CD4-positive, alpha-beta T cell (primary cell): ENCODE results near the gene ARFGEF3. TPM values are rescaled to one million over a fixed set of nuclear protein-coding genes. Genes with fewer than 3 reads are reported as not detected.

Source experiments
- ATAC-seq: fragments of 200-7000 bp; cut with Tn5 transposase; one replicate; pipeline ENCODE4 v1.10.0; 2022; ENCODE audit warnings: mild to moderate bottlenecking; ENCODE audit not compliant: poor library complexity
- CTCF ChIA-PET: fragments of 350-600 bp; sonication (Branson Sonifier 250); formaldehyde crosslinking; loops from one replicate; lab custom pipeline; 2021; ENCODE audit warnings: antibody characterized with exemption, inconsistent platforms; lab: Charles Lee
- POLR2A ChIA-PET: fragments of 350-600 bp; sonication (Branson Sonifier 250); formaldehyde crosslinking; loops from one replicate; lab custom pipeline; 2021; ENCODE audit warnings: antibody characterized with exemption, inconsistent platforms; lab: Charles Lee
- DNase-seq, 14 experiments: peaks; one replicate each; pipeline ENCODE4 v3.0.0-alpha.2; 2013 to 2020; ENCODE audit warnings: mixed read lengths in 2 of 14
- H3K27ac ChIP-seq, 2 donors: one replicate each; pipeline versions ENCODE4 v1.5.1 to v1.7.0; 2013; ENCODE audit warnings: low read length in 2 of 2, low read depth in 1 of 2, mild to moderate bottlenecking in 1 of 2
- H3K27me3 ChIP-seq, 2 experiments: 1 replicate in 1 of 2; 2 replicates in 1 of 2; pipeline versions ENCODE4 v1.6.1 to v1.7.0; 2013; ENCODE audit warnings: low read length in 2 of 2, control low read depth in 1 of 2, mild to moderate bottlenecking in 1 of 2, moderate library complexity in 1 of 2; ENCODE audit not compliant: insufficient read depth in 2 of 2, control insufficient read depth in 1 of 2
- H3K36me3 ChIP-seq: one replicate; pipeline ENCODE4 v1.6.1; 2013; ENCODE audit warnings: low read length, control low read depth; ENCODE audit not compliant: insufficient read depth
- H3K4me1 ChIP-seq: one replicate; pipeline ENCODE4 v1.6.1; 2013; ENCODE audit warnings: low read length, control low read depth; ENCODE audit not compliant: insufficient read depth
- H3K4me3 ChIP-seq: one replicate; pipeline ENCODE4 v1.5.1; 2013; ENCODE audit warnings: mild to moderate bottlenecking, low read length, moderate library complexity
- H3K9me3 ChIP-seq, 2 experiments: 1 replicate in 1 of 2; 2 replicates in 1 of 2; pipeline versions ENCODE4 v1.6.1 to v1.7.0; 2013; ENCODE audit warnings: low read length in 2 of 2, mild to moderate bottlenecking in 2 of 2, control low read depth in 1 of 2, moderate library complexity in 1 of 2; ENCODE audit not compliant: control insufficient read depth in 1 of 2, insufficient read depth in 1 of 2
- H3K27ac Mint-ChIP-seq: one replicate; pipeline ENCODE4 v1.8.0; 2020; ENCODE audit warnings: mixed read lengths
- H3K27me3 Mint-ChIP-seq: one replicate; pipeline ENCODE4 v1.8.0; 2021; ENCODE audit warnings: mixed read lengths
- H3K36me3 Mint-ChIP-seq: one replicate; pipeline ENCODE4 v1.8.0; 2021; ENCODE audit warnings: low read depth, mixed read lengths
- H3K4me1 Mint-ChIP-seq: one replicate; pipeline ENCODE4 v1.8.0; 2021; ENCODE audit warnings: low read depth, mixed read lengths
- H3K4me3 Mint-ChIP-seq: one replicate; pipeline ENCODE4 v1.8.0; 2020; ENCODE audit warnings: mild to moderate bottlenecking, mixed read lengths
- H3K9me3 Mint-ChIP-seq: one replicate; pipeline ENCODE4 v1.8.0; 2020; ENCODE audit warnings: mixed read lengths
- CTCF ChIP-seq: fragments of 200-600 bp; IDR thresholded peaks from one replicate; pipeline ENCODE4 v1.8.0; 2022; ENCODE audit warnings: antibody characterized with exemption, mild to moderate bottlenecking
- intact Hi-C, 2 experiments: fragments of 100-400 bp; cut with DNase I in 1 of 2; cut with micrococcal nuclease in 1 of 2; formaldehyde crosslinking; loops; one replicate each; pipeline versions ENCODE4 v1.15.1 to v1.9.0; 2023 to 2025; cut with DNase I, micrococcal nuclease
- total RNA-seq, 174 experiments: library from RNA in 2 of 174; stranded (reverse) in 2 of 174; gene quantifications; one replicate each; pipeline ENCODE4 v1.2.3 and lab custom pipeline; 2021 to 2026

ARFGEF3 gene
- total RNA-seq, 2 experiments from 2014 or later, result not detected

GRCh38 chr6:138331984-138332383 is 170.2 kb downstream of the ARFGEF3 start:
- Histone ChIP-seq H3K27ac (no peak overlapping the region), H3K27me3 (no peaks in the 10 kb centered on the region), H3K4me1 (no peaks in the 10 kb centered on the region), H3K4me3 (no peak overlapping the region), H3K9me3 (peaks cover 0 to 7% of the 10 kb centered on the region in 2 experiments), H3K36me3 (no peaks in the 10 kb centered on the region)
- DNase-seq, result no peak
- H3K4me3 Mint-ChIP-seq, result no peak overlapping the region
- POLR2A ChIA-PET, result interaction anchor here (0.5 to 0.6 kb wide), 2 partner anchors 11 to 63 kb away, joined by 3 read pairs; no protein-coding TSS in a partner anchor
- intact Hi-C loops, result no loop called here
- no peaks in the 10 kb centered on the region for H3K4me1 Mint-ChIP-seq
- H3K9me3 Mint-ChIP-seq, result no peaks in the 10 kb centered on the region
- H3K27me3 Mint-ChIP-seq, result peaks cover 12% of the 10 kb centered on the region
- no peak for TF ChIP-seq CTCF
- H3K27ac Mint-ChIP-seq, result no peak overlapping the region
- CTCF ChIA-PET, result no interaction called here
- ATAC-seq, result no peak
- no peaks in the 10 kb centered on the region for H3K36me3 Mint-ChIP-seq

GRCh38 chr6:138334000-138334399 is 172.3 kb downstream of the ARFGEF3 start:
- no peak overlapping the region for H3K4me3 Mint-ChIP-seq
- no peak for DNase-seq
- no peak overlapping the region for H3K27ac Mint-ChIP-seq
- Histone ChIP-seq H3K36me3 (no peaks in the 10 kb centered on the region), H3K27ac (no peak overlapping the region), H3K9me3 (peaks cover 0 to 7% of the 10 kb centered on the region in 2 experiments), H3K4me1 (no peaks in the 10 kb centered on the region), H3K4me3 (no peak overlapping the region), H3K27me3 (no peaks in the 10 kb centered on the region)
- H3K4me1 Mint-ChIP-seq, result no peaks in the 10 kb centered on the region
- H3K9me3 Mint-ChIP-seq, result no peaks in the 10 kb centered on the region
- ChIA-PET POLR2A (no interaction called here), CTCF (no interaction called here)
- TF ChIP-seq CTCF, result no peak
- intact Hi-C loops, result no loop called here
- H3K36me3 Mint-ChIP-seq, result no peaks in the 10 kb centered on the region
- peaks cover 17% of the 10 kb centered on the region for H3K27me3 Mint-ChIP-seq
- no peak for ATAC-seq

- POLR2A ChIA-PET, result no interaction called here
- no peaks in the 10 kb centered on the region for H3K36me3 Mint-ChIP-seq
- no peak for ATAC-seq
Observed at GRCh38 chr6:138334963-138335362, 173.2 kb downstream of the ARFGEF3 start.

More at GRCh38 chr6:138334963-138335362, 173.2 kb downstream of the ARFGEF3 start:
- H3K27me3 ChIP-seq, result no peaks in the 10 kb centered on the region
- H3K4me1 ChIP-seq, result no peaks in the 10 kb centered on the region
- H3K27ac ChIP-seq, result no peak overlapping the region
- CTCF ChIA-PET, result no interaction called here
- Mint-ChIP-seq H3K27ac (no peak overlapping the region), H3K4me1 (no peaks in the 10 kb centered on the region), H3K4me3 (no peak overlapping the region), H3K27me3 (peaks cover 20% of the 10 kb centered on the region), H3K9me3 (no peaks in the 10 kb centered on the region)
- TF ChIP-seq CTCF, result no peak
- peaks cover 0 to 7% of the 10 kb centered on the region in 2 experiments for H3K9me3 ChIP-seq
- H3K36me3 ChIP-seq, result no peaks in the 10 kb centered on the region
- H3K4me3 ChIP-seq, result no peak overlapping the region
- intact Hi-C loops, result no loop called here
- no peak for DNase-seq
